HepG2 (cell line): Measurements from ENCODE around the gene PLXNC1. TPM values are rescaled to one million over a fixed set of nuclear protein-coding genes. Genes with fewer than 3 reads are reported as not detected.

Experiments
- NAIF1 ChIP-seq: sonication (generic); formaldehyde crosslinking; IDR thresholded peaks from 2 replicates; pipeline ENCODE4 v1.5.0; 2020; ENCODE audit warnings: mild to moderate bottlenecking, missing genetic modification reagents, borderline replicate concordance
- NFKBIZ ChIP-seq: IDR thresholded peaks from 2 replicates; pipeline ENCODE4 v1.6.1; 2018; ENCODE audit warnings: missing genetic modification reagents, missing compliant biosample characterization
- ZBTB42 ChIP-seq: sonication (generic); formaldehyde crosslinking; IDR thresholded peaks from 2 replicates; pipeline ENCODE4 v1.5.0; 2020; ENCODE audit warnings: mild to moderate bottlenecking, missing genetic modification reagents
- ZNF160 ChIP-seq: sonication (generic); formaldehyde crosslinking; IDR thresholded peaks from 2 replicates; pipeline ENCODE4 v1.8.0; 2022; ENCODE audit warnings: mild to moderate bottlenecking, inconsistent platforms, missing genetic modification reagents
- polyA plus RNA-seq, 8 experiments: library from polyadenylated mRNA; depleted of rRNA in 3 of 8; stranded (reverse) in 7 of 8; unstranded in 1 of 8; fragments of >200 nt; fragmentation: Illumina TruSeq in 4 of 8; extraction: Trizol in 4 of 8; gene quantifications; 2 replicates each; pipeline versions ENCODE4 v1.2.1 to v1.2.3, GENCODE V29; 2011 to 2016; ENCODE audit warnings: low read depth in 4 of 8, missing spikeins in 1 of 8, mixed read lengths in 1 of 8; ENCODE audit not compliant: insufficient read depth in 1 of 8
- total RNA-seq, 5 experiments: library from RNA; depleted of rRNA; stranded (reverse); fragments of >200 nt; fragmentation: Illumina TruSeq; extraction: Trizol; gene quantifications; 2 replicates each; pipeline ENCODE4 v1.2.3, GENCODE V29; 2016; ENCODE audit warnings: low read depth in 1 of 5
- TF ChIP-seq, protein P1 (sequence below): sonication (generic); formaldehyde crosslinking; IDR thresholded peaks from 2 replicates; pipeline ENCODE4 v1.4.0; 2020; ENCODE audit warnings: missing genetic modification reagents, borderline replicate concordance
- TF ChIP-seq, protein P2 (sequence below): sonication (generic); formaldehyde crosslinking; IDR thresholded peaks from 2 replicates; pipeline ENCODE4 v1.5.1; 2020; ENCODE audit warnings: missing genetic modification reagents, mild to moderate bottlenecking, borderline replicate concordance
- TF ChIP-seq, protein P3 (sequence below): sonication (generic); formaldehyde crosslinking; IDR thresholded peaks from 2 replicates; pipeline ENCODE4; 2020; ENCODE audit warnings: missing genetic modification reagents, mild to moderate bottlenecking, borderline replicate concordance
- TF ChIP-seq, protein P4 (sequence below): sonication (generic); formaldehyde crosslinking; IDR thresholded peaks from 2 replicates; pipeline ENCODE4 v1.5.1; 2020; ENCODE audit warnings: missing genetic modification reagents, mild to moderate bottlenecking, borderline replicate concordance
- TF ChIP-seq, protein P5 (sequence below): sonication (generic); formaldehyde crosslinking; IDR thresholded peaks from 2 replicates; pipeline ENCODE4 v1.8.1; 2023; ENCODE audit warnings: mild to moderate bottlenecking, moderate library complexity, missing genetic modification reagents
- TF ChIP-seq, protein P6 (sequence below): IDR thresholded peaks from 2 replicates; pipeline ENCODE4 v1.6.1; 2016; ENCODE audit warnings: missing compliant biosample characterization, missing genetic modification reagents, borderline replicate concordance
- TF ChIP-seq, protein P7 (sequence below): sonication (generic); formaldehyde crosslinking; IDR thresholded peaks from 2 replicates; pipeline ENCODE4 v1.8.1; 2023; ENCODE audit warnings: mild to moderate bottlenecking, inconsistent platforms, moderate library complexity, missing genetic modification reagents, borderline replicate concordance

PLXNC1 gene
- total and polyA plus RNA-seq, 2 of the 13 experiments (the other 11 are each of a cell fraction or from before 2014, with no cell fraction given): 6.6 to 11.2 TPM

DNA sequence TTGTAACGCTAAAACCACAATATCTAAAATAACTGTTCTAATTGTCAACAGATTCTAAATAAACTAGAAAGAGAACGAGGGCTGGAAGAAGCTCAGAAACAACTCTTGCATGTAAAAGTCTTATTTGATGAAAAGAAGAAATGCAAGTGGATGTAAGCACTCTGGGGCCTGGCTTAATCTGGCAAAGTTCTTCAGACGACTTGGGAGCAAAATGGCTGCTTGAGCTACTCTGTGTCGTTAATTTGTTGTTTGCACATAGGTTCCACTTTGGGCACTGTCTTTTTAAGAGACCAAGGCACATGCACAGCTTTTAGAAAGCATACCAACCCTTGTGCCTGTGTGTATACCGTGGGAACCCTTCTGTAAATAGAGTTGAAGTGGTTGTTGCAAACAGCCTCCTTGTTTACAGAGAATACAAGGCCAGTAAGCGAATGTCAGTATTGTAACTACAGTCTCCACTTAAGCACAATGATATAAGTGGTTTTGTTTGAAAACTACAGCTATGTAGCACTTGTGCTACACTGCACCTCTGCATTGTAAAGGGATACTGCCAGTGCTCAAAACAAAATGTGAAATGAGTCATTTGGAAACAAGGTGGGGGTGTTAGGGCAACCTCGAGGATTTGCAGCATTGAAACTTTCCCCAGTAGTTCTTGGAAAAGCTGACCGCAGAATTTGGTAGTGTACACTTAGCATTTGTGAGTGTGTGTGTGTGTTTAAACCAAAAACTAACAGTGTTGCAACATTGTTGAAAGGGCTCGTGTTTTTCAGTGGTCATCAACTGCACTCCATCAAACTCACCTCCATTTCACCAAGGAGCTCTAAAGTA is 157.0 kb downstream of the PLXNC1 start (continued):
- TF ChIP-seq, protein P1, sequence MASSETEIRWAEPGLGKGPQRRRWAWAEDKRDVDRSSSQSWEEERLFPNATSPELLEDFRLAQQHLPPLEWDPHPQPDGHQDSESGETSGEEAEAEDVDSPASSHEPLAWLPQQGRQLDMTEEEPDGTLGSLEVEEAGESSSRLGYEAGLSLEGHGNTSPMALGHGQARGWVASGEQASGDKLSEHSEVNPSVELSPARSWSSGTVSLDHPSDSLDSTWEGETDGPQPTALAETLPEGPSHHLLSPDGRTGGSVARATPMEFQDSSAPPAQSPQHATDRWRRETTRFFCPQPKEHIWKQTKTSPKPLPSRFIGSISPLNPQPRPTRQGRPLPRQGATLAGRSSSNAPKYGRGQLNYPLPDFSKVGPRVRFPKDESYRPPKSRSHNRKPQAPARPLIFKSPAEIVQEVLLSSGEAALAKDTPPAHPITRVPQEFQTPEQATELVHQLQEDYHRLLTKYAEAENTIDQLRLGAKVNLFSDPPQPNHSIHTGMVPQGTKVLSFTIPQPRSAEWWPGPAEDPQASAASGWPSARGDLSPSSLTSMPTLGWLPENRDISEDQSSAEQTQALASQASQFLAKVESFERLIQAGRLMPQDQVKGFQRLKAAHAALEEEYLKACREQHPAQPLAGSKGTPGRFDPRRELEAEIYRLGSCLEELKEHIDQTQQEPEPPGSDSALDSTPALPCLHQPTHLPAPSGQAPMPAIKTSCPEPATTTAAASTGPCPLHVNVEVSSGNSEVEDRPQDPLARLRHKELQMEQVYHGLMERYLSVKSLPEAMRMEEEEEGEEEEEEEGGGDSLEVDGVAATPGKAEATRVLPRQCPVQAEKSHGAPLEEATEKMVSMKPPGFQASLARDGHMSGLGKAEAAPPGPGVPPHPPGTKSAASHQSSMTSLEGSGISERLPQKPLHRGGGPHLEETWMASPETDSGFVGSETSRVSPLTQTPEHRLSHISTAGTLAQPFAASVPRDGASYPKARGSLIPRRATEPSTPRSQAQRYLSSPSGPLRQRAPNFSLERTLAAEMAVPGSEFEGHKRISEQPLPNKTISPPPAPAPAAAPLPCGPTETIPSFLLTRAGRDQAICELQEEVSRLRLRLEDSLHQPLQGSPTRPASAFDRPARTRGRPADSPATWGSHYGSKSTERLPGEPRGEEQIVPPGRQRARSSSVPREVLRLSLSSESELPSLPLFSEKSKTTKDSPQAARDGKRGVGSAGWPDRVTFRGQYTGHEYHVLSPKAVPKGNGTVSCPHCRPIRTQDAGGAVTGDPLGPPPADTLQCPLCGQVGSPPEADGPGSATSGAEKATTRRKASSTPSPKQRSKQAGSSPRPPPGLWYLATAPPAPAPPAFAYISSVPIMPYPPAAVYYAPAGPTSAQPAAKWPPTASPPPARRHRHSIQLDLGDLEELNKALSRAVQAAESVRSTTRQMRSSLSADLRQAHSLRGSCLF (CRISPR knock-in tag): no peak
- TF ChIP-seq, protein P2, sequence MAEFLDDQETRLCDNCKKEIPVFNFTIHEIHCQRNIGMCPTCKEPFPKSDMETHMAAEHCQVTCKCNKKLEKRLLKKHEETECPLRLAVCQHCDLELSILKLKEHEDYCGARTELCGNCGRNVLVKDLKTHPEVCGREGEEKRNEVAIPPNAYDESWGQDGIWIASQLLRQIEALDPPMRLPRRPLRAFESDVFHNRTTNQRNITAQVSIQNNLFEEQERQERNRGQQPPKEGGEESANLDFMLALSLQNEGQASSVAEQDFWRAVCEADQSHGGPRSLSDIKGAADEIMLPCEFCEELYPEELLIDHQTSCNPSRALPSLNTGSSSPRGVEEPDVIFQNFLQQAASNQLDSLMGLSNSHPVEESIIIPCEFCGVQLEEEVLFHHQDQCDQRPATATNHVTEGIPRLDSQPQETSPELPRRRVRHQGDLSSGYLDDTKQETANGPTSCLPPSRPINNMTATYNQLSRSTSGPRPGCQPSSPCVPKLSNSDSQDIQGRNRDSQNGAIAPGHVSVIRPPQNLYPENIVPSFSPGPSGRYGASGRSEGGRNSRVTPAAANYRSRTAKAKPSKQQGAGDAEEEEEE (CRISPR knock-in tag): no peak
- TF ChIP-seq NFKBIZ (CRISPR knock-in tag) (no peak), NAIF1 (CRISPR knock-in tag) (no peak), ZBTB42 (CRISPR knock-in tag) (no peak), ZNF160 (CRISPR knock-in tag) (no peak)
- TF ChIP-seq, protein P3, sequence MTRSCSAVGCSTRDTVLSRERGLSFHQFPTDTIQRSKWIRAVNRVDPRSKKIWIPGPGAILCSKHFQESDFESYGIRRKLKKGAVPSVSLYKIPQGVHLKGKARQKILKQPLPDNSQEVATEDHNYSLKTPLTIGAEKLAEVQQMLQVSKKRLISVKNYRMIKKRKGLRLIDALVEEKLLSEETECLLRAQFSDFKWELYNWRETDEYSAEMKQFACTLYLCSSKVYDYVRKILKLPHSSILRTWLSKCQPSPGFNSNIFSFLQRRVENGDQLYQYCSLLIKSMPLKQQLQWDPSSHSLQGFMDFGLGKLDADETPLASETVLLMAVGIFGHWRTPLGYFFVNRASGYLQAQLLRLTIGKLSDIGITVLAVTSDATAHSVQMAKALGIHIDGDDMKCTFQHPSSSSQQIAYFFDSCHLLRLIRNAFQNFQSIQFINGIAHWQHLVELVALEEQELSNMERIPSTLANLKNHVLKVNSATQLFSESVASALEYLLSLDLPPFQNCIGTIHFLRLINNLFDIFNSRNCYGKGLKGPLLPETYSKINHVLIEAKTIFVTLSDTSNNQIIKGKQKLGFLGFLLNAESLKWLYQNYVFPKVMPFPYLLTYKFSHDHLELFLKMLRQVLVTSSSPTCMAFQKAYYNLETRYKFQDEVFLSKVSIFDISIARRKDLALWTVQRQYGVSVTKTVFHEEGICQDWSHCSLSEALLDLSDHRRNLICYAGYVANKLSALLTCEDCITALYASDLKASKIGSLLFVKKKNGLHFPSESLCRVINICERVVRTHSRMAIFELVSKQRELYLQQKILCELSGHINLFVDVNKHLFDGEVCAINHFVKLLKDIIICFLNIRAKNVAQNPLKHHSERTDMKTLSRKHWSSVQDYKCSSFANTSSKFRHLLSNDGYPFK (CRISPR knock-in tag): no peak
- TF ChIP-seq, protein P4, sequence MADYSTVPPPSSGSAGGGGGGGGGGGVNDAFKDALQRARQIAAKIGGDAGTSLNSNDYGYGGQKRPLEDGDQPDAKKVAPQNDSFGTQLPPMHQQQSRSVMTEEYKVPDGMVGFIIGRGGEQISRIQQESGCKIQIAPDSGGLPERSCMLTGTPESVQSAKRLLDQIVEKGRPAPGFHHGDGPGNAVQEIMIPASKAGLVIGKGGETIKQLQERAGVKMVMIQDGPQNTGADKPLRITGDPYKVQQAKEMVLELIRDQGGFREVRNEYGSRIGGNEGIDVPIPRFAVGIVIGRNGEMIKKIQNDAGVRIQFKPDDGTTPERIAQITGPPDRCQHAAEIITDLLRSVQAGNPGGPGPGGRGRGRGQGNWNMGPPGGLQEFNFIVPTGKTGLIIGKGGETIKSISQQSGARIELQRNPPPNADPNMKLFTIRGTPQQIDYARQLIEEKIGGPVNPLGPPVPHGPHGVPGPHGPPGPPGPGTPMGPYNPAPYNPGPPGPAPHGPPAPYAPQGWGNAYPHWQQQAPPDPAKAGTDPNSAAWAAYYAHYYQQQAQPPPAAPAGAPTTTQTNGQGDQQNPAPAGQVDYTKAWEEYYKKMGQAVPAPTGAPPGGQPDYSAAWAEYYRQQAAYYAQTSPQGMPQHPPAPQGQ (CRISPR knock-in tag): no peak
- TF ChIP-seq, protein P5, sequence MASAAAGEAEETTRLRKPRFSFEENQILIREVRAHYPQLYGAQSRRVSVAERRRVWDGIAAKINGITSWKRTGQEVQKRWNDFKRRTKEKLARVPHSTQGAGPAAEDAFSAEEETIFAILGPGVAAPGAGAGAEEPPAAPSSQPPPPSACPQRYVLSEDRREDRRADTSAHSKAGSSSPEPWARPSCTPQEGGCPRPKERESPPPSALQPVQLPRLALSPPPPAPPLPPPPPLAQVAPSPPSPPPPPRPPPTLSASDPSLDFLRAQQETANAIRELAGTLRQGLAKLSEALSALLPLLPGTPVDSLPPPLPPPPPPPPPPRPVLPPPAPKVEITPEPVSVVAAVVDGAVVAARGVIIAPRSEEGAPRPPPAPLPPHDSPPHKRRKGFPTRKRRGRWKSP: no peak
- TF ChIP-seq, protein P6, sequence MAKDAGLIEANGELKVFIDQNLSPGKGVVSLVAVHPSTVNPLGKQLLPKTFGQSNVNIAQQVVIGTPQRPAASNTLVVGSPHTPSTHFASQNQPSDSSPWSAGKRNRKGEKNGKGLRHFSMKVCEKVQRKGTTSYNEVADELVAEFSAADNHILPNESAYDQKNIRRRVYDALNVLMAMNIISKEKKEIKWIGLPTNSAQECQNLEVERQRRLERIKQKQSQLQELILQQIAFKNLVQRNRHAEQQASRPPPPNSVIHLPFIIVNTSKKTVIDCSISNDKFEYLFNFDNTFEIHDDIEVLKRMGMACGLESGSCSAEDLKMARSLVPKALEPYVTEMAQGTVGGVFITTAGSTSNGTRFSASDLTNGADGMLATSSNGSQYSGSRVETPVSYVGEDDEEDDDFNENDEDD: no peak
- TF ChIP-seq, protein P7, sequence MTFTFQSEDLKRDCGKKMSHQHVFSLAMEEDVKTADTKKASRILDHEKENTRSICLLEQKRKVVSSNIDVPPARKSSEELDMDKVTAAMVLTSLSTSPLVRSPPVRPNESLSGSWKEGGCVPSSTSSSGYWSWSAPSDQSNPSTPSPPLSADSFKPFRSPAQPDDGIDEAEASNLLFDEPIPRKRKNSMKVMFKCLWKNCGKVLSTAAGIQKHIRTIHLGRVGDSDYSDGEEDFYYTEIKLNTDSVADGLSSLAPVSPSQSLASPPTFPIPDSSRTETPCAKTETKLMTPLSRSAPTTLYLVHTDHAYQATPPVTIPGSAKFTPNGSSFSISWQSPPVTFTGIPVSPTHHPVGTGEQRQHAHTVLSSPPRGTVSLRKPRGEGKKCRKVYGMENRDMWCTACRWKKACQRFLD: no peak
